HG03103 (cell line): Measurements from ENCODE around the gene COL8A1.
"Not testable (repeated sequence)": the region's sequence is repeated elsewhere in the genome, so short reads cannot be mapped to it uniquely, and the experiment has no call there.

Experiments used
- ATAC-seq: cut with Tn5 transposase; IDR thresholded peaks from one replicate; pipeline ENCODE4 v1.9.1; 2021; ENCODE audit warnings: low read depth; ENCODE audit not compliant: unreplicated experiment

Gene COL8A1

GRCh38 chr3:99834211-99834957, 196.0 kb downstream of the COL8A1 start:
- no peak for ATAC-seq

DNA sequence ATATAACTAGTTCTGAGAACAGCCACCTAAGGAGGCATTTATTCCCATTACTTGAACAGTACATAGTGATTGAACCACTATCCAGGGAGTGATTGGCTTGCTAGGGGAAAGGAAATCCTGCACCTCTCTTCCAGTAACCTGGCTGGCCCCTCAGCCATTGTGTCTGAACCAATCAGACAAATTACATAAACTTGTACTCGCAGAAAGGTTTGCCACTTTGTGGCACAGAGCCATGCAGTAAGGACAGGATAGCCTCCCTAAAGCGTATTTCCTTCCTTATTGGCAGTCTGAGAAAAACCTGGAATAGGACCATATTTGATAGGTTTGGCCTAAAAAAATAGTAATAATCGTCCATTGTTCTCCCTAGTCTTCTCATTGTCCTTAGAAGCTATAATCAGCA, 198.3 kb downstream of the COL8A1 start:
- ATAC-seq, result no peak

- ATAC-seq, result no peak
Observed at GRCh38 chr3:99837715-99838114, 199.3 kb downstream of the COL8A1 start.

GRCh38 chr3:99838755-99839154, 200.4 kb downstream of the COL8A1 start:
- ATAC-seq, result no peak

GRCh38 chr3:99839613-99840012, 201.2 kb downstream of the COL8A1 start:
- no peak for ATAC-seq

DNA sequence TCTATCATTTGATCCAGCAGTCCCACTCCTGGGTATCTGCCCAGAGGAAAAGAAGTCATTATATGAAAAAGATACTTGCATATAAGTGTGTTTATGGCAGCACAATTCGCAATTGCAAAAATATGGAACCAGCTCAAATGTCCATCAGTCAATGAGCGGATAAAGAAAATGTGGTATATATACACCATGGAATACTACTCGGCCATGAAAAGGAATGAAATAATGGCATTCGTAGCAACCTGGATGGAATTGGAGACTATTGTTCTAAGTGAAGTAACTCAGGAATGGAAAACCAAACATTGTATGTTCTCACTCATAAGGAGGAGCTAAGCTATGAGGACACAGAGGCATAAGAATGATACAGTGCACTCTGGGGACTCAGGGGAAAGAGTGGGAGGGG, 203.6 kb downstream of the COL8A1 start:
- ATAC-seq, result not testable (repeated sequence)

- no peak for ATAC-seq
Observed at GRCh38 chr3:99842826-99843589, 204.6 kb downstream of the COL8A1 start.

DNA sequence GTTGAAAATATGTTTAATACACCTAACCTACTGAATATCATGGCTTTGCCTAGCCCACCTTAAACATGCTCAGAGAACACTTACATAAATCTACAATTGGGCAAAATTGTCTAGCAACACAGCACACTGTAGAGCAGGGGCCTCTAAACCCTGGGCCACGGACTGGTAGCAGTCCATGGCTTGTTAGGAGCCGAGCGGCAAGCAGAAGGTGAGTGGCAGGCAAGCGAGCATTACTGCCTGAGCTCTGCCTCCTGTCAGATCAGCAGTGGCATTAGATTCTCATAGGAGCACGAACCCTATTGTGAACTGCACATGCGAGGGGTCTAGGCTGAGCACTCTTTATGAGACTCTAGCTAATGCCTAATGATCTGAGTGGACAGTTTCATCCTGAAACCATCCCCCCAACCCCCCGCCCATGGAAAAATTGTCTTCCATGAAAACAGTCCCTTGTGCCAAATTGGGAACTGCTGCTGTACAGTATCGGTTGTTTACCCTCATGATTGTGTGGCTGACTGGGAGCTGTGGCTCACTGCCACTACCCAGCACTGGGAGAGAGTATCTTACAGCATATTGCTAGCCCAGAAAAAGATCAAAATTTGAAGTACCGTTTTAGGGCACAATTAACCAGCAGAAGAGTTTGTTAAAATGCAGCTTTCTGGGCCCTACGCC, 205.3 kb downstream of the COL8A1 start:
- ATAC-seq, result no peak

DNA sequence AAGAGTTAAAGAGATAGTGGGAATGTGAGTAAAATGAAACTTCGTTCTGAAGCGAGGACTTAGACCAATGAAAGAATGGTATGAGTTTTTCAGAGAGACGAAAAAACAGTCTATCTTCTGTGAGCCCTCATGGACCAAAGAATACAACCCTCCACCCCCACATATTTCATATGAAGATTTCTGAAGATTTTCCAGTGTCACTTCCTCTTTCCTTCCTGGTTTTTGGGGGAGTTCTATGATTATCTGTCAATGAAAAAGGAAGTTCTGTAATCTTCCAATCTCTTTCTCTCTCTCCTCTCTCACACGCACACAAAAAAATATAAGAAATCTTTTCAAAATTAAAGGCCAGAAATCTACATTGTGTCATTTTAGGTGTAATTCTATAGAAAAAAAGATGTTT, 206.9 kb downstream of the COL8A1 start:
- ATAC-seq, result no peak

- no peak for ATAC-seq
Observed at GRCh38 chr3:99845999-99846398, 207.6 kb downstream of the COL8A1 start.

- ATAC-seq, result no peak
Observed at GRCh38 chr3:99846477-99847160, 208.2 kb downstream of the COL8A1 start.

DNA sequence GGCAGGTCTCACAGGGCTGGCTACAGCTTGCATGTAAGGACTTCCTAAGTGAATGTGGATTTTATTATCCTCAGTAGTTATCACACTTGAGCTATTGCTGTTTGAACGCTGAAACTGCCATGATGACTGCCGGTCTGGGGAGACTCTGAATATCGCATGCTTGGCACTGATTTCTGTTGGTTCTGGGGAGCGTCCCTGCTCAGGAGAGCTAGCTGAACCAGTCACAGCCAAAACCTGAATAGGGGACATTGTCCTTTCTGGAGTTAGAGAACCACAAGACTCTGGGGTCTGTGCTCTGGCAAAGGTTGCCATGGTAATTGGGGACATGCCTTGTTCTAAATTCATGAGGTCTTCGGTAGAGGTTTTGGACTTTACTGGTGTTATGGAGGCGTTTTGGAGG, 210.0 kb downstream of the COL8A1 start:
- ATAC-seq, result no peak
